ENCODE data around the gene FOXJ1. TPM values are rescaled to one million over a fixed set of nuclear protein-coding genes. Genes with fewer than 3 reads are reported as not detected.

FOXJ1 gene
- not detected in 2 replicates for total RNA-seq

GRCh38 chr17:76141212-76142038 lies at the start of gene FOXJ1:
Gene FOXJ1, minus strand, starts transcription at chr17:76141245. Its CDS starts 850 bp downstream, at chr17:76140395.

GRCh38 chr17:76103274-76104139 lies 37.5 kb downstream of the FOXJ1 start, which contains the start of gene EXOC7:
Gene EXOC7, minus strand, starts transcription at chr17:76103787. Its CDS starts 95 bp downstream, at chr17:76103692.

Other genes starting within 250 kb of the FOXJ1 start
- 21.9 and 37.7 TPM in 2 replicates for gene TRIM65, start 244.3 kb downstream of the FOXJ1 start, total RNA-seq
- 16.5 and 20.1 TPM in 2 replicates for gene MRPL38, start 236.4 kb downstream of the FOXJ1 start, total RNA-seq
- gene FBF1, start 200.2 kb downstream of the FOXJ1 start, total RNA-seq = 4.9 and 6.8 TPM in 2 replicates
- 19.1 and 24.3 TPM in 2 replicates for gene ACOX1, start 162.1 kb downstream of the FOXJ1 start, total RNA-seq
- 14.7 and 37.5 TPM in 2 replicates for gene TEN1, start 162.0 kb downstream of the FOXJ1 start, total RNA-seq
- gene CDK3, start 140.4 kb downstream of the FOXJ1 start, total RNA-seq = 0.77 and 2.7 TPM in 2 replicates
- not detected in 2 replicates for gene EVPL, start 113.9 kb downstream of the FOXJ1 start, total RNA-seq
- 16.7 and 24.9 TPM in 2 replicates for gene SRP68, start 68.7 kb downstream of the FOXJ1 start, total RNA-seq
- gene GALR2, start 66.5 kb downstream of the FOXJ1 start, total RNA-seq = not detected in 2 replicates
- not detected in 2 replicates for gene ZACN, start 62.1 kb downstream of the FOXJ1 start, total RNA-seq
- 48.9 and 49.9 TPM in 2 replicates for gene EXOC7, start 37.5 kb downstream of the FOXJ1 start, total RNA-seq
- gene RNF157, start 99.2 kb upstream of the FOXJ1 start, total RNA-seq = 0.12 and 0.34 TPM in 2 replicates
- gene UBALD2, start 124.1 kb upstream of the FOXJ1 start, total RNA-seq = 5.6 and 7.0 TPM in 2 replicates
- 1.5 and 3.0 TPM in 2 replicates for gene QRICH2, start 167.0 kb upstream of the FOXJ1 start, total RNA-seq
- 41.0 and 42.7 TPM in 2 replicates for gene PRPSAP1, start 212.7 kb upstream of the FOXJ1 start, total RNA-seq
- 32.8 and 36.4 TPM in 2 replicates for gene SPHK1, start 243.4 kb upstream of the FOXJ1 start, total RNA-seq

All from pericardium fibroblast (primary cell).